Smooth muscle cell of trachea (primary cell): Measurements from ENCODE around the gene ZFP36L2. TPM values are rescaled to one million over a fixed set of nuclear protein-coding genes. Genes with fewer than 3 reads are reported as not detected.

Experiments
- total RNA-seq: library from RNA; depleted of rRNA; stranded (reverse); fragments of >200 nt; gene quantifications from 2 replicates; pipeline ENCODE4 v1.2.1, GENCODE V29; 2014

ZFP36L2 gene
- 33.7 and 34.6 TPM in 2 replicates for total RNA-seq

DNA sequence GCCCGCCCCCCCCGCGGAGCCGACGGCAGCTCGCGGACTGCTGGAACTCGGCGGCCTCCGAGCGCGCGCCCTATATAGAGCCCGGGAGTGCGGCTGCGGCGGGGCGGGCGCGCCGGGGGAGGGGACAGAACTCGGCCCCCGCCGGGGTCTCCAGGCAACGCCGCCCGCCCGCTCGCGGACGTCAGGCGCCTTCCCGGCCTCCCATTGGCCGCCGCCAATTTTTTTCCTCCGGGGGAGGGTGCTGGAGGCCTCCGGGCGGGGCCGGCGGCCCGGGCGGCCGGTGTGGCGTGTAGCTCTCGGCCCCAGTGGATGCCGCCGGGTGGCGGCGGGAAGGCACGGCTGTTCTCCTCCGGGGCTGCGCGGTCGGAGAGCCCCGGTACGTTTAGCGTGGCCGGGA, at the start of gene ZFP36L2:
TSS of gene ZFP36L2 (minus strand) at position 49 of the 397 bp plus-strand sequence. CDS start 291 bp downstream, outside the sequence.

